Measurements from ENCODE around the gene TLCD1.

The TLCD1 gene

DNA sequence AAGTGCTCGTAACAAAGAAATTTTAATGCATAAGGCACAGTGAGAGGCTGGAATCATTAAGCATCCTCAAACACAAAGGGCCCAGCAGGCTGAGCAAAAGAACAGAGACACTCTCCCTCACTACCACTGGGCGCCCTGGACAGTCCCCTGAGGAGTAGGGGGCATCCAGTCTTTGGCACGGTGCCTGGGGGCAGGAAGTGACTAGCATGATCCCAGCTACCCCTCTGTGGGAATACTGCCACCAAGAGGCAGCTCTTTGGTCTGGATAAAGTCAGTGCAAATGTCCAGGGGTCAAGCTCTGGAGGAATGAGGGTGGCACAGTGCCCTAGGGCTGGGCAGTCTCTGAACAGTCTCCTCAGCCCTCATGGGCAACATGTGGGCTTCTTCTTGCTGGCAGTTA is 11.8 kb downstream of the TLCD1 start:
- H3K4me3 ChIP-seq (ENCODE audit: low read depth, low read length), result no peak overlapping the region
- DNase-seq (ENCODE audit: low read depth), result no peak
- TF ChIP-seq, protein P1, sequence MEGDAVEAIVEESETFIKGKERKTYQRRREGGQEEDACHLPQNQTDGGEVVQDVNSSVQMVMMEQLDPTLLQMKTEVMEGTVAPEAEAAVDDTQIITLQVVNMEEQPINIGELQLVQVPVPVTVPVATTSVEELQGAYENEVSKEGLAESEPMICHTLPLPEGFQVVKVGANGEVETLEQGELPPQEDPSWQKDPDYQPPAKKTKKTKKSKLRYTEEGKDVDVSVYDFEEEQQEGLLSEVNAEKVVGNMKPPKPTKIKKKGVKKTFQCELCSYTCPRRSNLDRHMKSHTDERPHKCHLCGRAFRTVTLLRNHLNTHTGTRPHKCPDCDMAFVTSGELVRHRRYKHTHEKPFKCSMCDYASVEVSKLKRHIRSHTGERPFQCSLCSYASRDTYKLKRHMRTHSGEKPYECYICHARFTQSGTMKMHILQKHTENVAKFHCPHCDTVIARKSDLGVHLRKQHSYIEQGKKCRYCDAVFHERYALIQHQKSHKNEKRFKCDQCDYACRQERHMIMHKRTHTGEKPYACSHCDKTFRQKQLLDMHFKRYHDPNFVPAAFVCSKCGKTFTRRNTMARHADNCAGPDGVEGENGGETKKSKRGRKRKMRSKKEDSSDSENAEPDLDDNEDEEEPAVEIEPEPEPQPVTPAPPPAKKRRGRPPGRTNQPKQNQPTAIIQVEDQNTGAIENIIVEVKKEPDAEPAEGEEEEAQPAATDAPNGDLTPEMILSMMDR (IDR thresholded peaks at IDR 0.05; ENCODE audit: control insufficient read depth, extremely low read depth, insufficient read depth), result no peak

DNA sequence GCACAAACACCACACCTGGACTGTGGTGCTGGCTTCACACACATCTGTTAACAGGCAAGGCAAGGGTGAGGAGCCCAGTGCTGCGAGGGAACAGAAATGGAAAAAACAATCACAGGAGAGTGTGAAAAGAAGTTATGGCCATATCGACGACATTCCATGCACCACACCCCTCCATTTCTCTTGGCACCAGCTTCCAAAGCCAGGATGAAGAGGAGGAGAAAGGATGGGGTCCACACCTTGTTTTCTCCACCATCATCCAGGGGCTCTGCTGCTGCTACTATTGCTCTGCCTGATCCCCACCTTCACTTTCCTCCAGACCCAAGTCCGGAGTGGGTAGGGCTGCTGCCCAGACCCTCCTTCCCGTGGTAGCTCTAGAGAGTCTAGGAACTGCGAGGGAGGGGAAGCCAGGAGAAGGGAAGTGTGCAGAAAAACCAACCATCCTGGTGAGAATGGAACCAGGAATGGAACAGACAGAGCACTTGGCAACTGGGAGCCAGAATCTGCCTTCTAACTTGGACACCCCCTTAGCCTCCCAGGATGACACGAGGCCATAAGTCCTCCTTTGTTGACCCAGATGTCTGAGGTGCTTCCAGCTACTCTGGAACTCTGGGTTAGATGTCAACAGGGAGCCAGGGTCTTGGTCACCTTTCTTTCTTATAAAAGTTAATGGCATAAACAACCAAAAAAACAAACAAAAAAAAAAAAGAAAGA is 13.2 kb downstream of the TLCD1 start:
- TF ChIP-seq, protein P1 (IDR thresholded peaks at IDR 0.05; ENCODE audit: control insufficient read depth, extremely low read depth, insufficient read depth), result no peak
- DNase-seq (ENCODE audit: low read depth), result no peak
- H3K4me3 ChIP-seq (ENCODE audit: low read depth, low read length), result no peak overlapping the region

DNA sequence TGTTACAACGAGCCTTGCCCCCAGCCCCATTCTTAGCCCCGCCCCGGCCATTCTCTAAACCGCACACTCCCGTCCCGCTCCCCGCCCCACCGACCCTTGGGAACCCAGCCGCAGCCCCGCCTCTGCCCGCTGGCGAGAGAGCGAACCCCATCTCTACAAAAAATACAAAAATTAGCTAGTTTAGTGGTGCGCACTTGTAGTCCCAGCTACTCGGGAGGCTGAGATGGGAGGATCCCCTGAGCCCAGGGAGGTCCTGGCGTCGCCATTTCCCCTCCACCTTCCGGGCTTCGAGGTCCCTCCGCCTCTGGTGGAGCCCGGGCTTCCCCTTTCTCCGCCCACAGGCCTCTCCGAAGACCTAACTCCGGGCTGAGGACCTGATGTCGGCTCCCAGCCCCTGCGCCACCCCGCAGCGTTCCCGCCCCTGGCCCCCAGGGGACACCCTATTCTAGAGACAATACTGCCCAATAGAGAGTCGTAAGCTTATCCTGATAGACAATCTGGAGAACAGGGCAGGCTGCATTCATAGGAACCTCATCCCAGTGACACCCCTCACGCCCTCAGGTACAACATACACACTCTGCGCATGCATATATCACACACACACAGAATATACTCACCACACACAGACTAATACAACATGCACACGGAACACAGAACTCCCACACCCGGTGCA is 13.9 kb downstream of the TLCD1 start:
- no peak for DNase-seq (ENCODE audit: low read depth)
- TF ChIP-seq, protein P1 (IDR thresholded peaks at IDR 0.05; ENCODE audit: control insufficient read depth, extremely low read depth, insufficient read depth), result no peak
- no peak overlapping the region for H3K4me3 ChIP-seq (ENCODE audit: low read depth, low read length)

DNA sequence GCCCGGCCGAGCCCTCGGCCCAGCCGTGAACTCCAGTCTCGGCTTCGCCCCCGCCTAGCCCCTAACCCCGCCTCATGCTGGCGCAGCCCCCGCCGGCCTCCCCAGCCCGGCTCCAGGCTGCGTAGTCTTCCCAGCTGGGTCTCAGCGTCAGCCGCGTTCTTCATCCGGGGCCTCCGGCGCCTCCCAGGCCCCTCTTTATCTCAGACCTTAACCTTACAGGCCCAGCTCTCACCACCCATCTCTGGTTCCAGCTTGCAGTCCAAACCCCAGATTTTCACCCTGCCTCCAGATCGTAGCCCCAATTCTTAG is 14.4 kb downstream of the TLCD1 start, which contains the start of gene PROCA1:
Gene PROCA1 (minus strand): TSS at position 166 of the 309 bp plus-strand sequence. CDS start 228 bp downstream, outside the sequence.
- TF ChIP-seq, protein P1 (IDR thresholded peaks at IDR 0.05; ENCODE audit: control insufficient read depth, extremely low read depth, insufficient read depth), result no peak
- no peak for DNase-seq (ENCODE audit: low read depth)
- H3K4me3 ChIP-seq (ENCODE audit: low read depth, low read length), result no peak within 1 kb of the TSS

DNA sequence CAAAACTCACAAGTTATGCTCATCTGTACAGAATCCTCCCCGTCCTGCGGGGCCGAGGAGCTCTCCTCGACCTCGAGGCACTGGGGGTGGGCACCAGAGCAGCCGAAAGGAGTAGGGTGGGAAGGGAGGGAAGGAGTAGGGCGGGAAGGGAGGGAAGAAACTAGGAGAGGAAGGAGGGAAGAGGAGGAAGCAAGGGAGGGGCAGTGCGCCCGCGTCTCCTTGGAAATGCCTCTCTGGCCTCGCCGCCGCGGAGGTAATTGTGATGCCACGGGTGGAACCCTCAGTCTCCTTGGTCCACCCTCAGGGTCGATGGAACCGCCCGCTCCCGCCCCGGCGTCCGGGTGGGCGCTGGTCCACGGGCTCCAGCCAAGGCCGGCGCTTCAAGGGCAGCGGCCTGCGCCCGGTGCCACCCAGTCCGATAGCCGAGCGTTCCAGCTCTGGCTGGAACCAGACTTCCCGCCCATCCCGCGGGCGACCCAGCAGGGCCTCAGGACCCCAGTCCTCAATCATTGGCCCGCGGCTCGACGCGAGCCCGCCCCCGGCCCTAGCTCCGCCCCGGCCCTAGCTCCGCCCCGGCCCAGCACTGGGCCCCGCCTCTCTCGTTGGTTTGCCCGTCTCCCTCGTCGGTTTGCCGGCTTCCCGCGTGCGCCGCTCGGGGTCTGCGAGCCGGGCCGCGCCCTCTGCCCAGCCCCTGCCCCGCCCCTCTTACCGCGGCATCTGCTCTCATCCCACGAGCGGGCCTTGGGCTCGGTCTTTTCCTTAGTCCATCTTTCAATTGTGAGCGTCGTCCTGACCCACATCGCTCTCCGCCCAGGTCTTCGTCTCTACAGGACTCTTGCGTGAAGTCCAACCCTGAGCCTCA is 14.9 kb downstream of the TLCD1 start:
- no peak overlapping the region for H3K4me3 ChIP-seq (ENCODE audit: low read depth, low read length)
- TF ChIP-seq, protein P1 (IDR thresholded peaks at IDR 0.05; ENCODE audit: control insufficient read depth, extremely low read depth, insufficient read depth), result no peak
- no peak for DNase-seq (ENCODE audit: low read depth)

DNA sequence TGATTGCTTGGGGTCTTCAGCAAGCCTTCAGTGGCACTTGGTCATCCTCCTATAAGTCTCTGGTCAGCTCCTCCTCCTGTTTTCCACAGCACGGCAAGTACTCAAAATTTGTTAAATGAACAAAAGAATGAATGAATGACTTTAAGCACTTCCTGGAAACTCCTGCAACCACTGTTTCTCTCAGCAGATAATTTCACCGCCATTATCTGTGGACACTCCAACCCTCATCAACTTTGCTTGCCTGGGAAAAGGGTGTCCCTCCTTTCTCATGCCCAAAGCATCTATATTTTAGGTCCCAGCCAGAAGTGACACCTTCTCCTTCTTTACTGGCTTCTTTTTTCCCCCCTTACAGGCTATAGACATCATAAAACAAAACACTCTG is 18.7 kb downstream of the TLCD1 start:
- TF ChIP-seq, protein P1 (IDR thresholded peaks at IDR 0.05; ENCODE audit: control insufficient read depth, extremely low read depth, insufficient read depth), result no peak
- H3K4me3 ChIP-seq (ENCODE audit: low read depth, low read length), result no peak overlapping the region
- no peak for DNase-seq (ENCODE audit: low read depth)
